Neural progenitor cell (in vitro differentiated cells): ENCODE results near the gene RSPH6A.

Experiments used
- CTCF ChIP-seq: fragments of 200-600 bp; sonication (generic); IDR thresholded peaks from 2 replicates; pipeline ENCODE4 v1.5.1; 2017; ENCODE audit warnings: antibody characterized with exemption, mild to moderate bottlenecking
- EZH2 ChIP-seq: fragments of 200-600 bp; sonication (generic); IDR thresholded peaks from 2 replicates; pipeline ENCODE4 v1.6.1; 2017; ENCODE audit warnings: antibody characterized with exemption, mild to moderate bottlenecking, moderate library complexity
- EZH2phosphoT487 ChIP-seq: fragments of 200-600 bp; sonication (generic); IDR thresholded peaks from 2 replicates; pipeline ENCODE4 v1.6.1; 2017; ENCODE audit warnings: antibody characterized with exemption

- TF ChIP-seq CTCF: no peak
- no peak for TF ChIP-seq EZH2
- TF ChIP-seq EZH2phosphoT487: no peak
Observed at GRCh38 chr19:45772912-45773311, 42.2 kb downstream of the RSPH6A start.
